A549 (cell line): ENCODE measurements around the gene ANO9.

Experiments used
- CTCF ChIP-seq: fragments of >200 bp; sonication (Bioruptor Twin); formaldehyde crosslinking; IDR thresholded peaks from 3 replicates; pipeline ENCODE4 v1.5.1; 2016
- E2F6 ChIP-seq: IDR thresholded peaks from 2 replicates; pipeline ENCODE4 v1.6.1; 2012; ENCODE audit warnings: low read depth, borderline replicate concordance
- EP300 ChIP-seq, 2 experiments: fragments of >200 bp; sonication (Bioruptor Twin); formaldehyde crosslinking; IDR thresholded peaks; 2 replicates in 1 of 2; 3 replicates in 1 of 2; pipeline ENCODE4 v1.6.1; 2016 to 2017
- JUNB ChIP-seq: fragments of >200 bp; sonication (Bioruptor Twin); formaldehyde crosslinking; IDR thresholded peaks from 2 replicates; pipeline ENCODE4 v1.6.1; 2016
- MAZ ChIP-seq: fragments of 150-350 bp; IDR thresholded peaks from 2 replicates; pipeline ENCODE4 v1.6.1; 2014; ENCODE audit warnings: antibody characterized with exemption, low read depth, low read length, borderline replicate concordance
- POLR2A ChIP-seq: IDR thresholded peaks from 2 replicates; pipeline ENCODE4 v1.6.1; 2012; ENCODE audit warnings: mild to moderate bottlenecking, low read length
- REST ChIP-seq: fragments of 200-600 bp; sonication (generic); IDR thresholded peaks from 2 replicates; pipeline ENCODE4 v1.6.1; 2016; ENCODE audit warnings: antibody characterized with exemption, mild to moderate bottlenecking, moderate library complexity
- SREBF2 ChIP-seq: fragments of 450-650 bp; IDR thresholded peaks from 2 replicates; pipeline ENCODE4 v1.6.1; 2014; ENCODE audit warnings: mild to moderate bottlenecking, moderate library complexity

- TF ChIP-seq CTCF (no peak), SREBF2 (no peak), E2F6 (no peak), JUNB (no peak), MAZ (no peak), POLR2A (no peak), EP300 (IDR thresholded peaks at IDR 0.05) (no peak), REST (no peak)
Measured at GRCh38 chr11:433641-434040, 8.2 kb downstream of the ANO9 start.
